Ovary (tissue), 9 donors: ENCODE results near the gene CELA3A. TPM values are rescaled to one million over a fixed set of nuclear protein-coding genes. Genes with fewer than 3 reads are reported as not detected.

Experiments used
- DNase-seq, 5 donors: peaks; one replicate each; pipeline ENCODE4 v3.0.0-alpha.2; 2019 to 2020
- H3K27ac ChIP-seq, 2 donors: fragments of 200-600 bp; one replicate each; pipeline versions ENCODE4 v1.5.1 to v1.8.0; 2019 to 2022
- H3K27me3 ChIP-seq: fragments of 200-600 bp; one replicate; pipeline ENCODE4 v1.8.0; 2022
- H3K36me3 ChIP-seq: fragments of 200-600 bp; sonication (generic); one replicate; pipeline ENCODE4 v1.5.1; 2019
- H3K4me1 ChIP-seq: one replicate; pipeline ENCODE4 v1.8.1; 2013; ENCODE audit warnings: mild to moderate bottlenecking, moderate library complexity; ENCODE audit not compliant: insufficient read depth
- H3K4me3 ChIP-seq: fragments of 200-600 bp; sonication (generic); one replicate; pipeline ENCODE4 v1.5.1; 2017
- H3K9me3 ChIP-seq, 2 donors: fragments of 200-600 bp in 1 of 2; sonication (generic) in 1 of 2; one replicate each; pipeline versions ENCODE4 v1.5.1 to v1.8.1; 2013 to 2019; ENCODE audit warnings: mild to moderate bottlenecking in 1 of 2, moderate library complexity in 1 of 2
- EP300 ChIP-seq: sonication (generic); formaldehyde crosslinking; IDR thresholded peaks from one replicate; pipeline ENCODE4 v1.6.1; 2017; ENCODE audit warnings: antibody characterized with exemption
- POLR2A ChIP-seq: fragments of 450-650 bp; IDR thresholded peaks from one replicate; pipeline ENCODE4 v1.6.1; 2017; ENCODE audit warnings: antibody characterized with exemption, mild to moderate bottlenecking, moderate library complexity
- WGBS, 3 donors: extraction: QIAGEN DNeasy Blood & Tissue Kit in 1 of 3; methylation state at CpG; one replicate each; pipeline versions ENCODE4 v1.1.5 to v1.1.7; 2013 to 2017; 5-methylcytosine and 5-hydroxymethylcytosine counted together
- intact Hi-C, 4 donors: fragments of 100-400 bp; cut with DNase I; formaldehyde crosslinking; loops; one replicate each; pipeline versions ENCODE4 v1.11.0 to v1.15.1; 2022 to 2023
- polyA plus RNA-seq, 2 donors: library from polyadenylated mRNA; stranded (reverse); fragments of 200-250 nt in 1 of 2; fragments of 350-450 nt in 1 of 2; fragmentation: Illumina TruSeq in 1 of 2; extraction: RNeasy Lipid Tissue Mini Kit (QIAGEN cat#74804) in 1 of 2; gene quantifications; one replicate each; pipeline ENCODE4 v1.2.3, GENCODE V29; 2013 to 2014
- total RNA-seq, 7 donors: library from RNA; depleted of rRNA in 2 of 7; stranded (reverse); fragments of >200 nt in 2 of 7; fragmentation: NEBNext Ultra II Directional in 3 of 7; extraction: Animal tissue kit (Norgen Biotek cat#: 25700) in 3 of 7; gene quantifications; one replicate each; pipeline versions ENCODE4 v1.1.0 to v1.2.4, GENCODE V29; 2016 to 2023
- TF ChIP-seq, protein P1 (sequence below), 3 donors: fragments of 450-650 bp in 2 of 3; fragments of 200-600 bp in 1 of 3; IDR thresholded peaks; one replicate each; pipeline versions ENCODE4 v1.5.1 to v1.8.0; 2016 to 2022; ENCODE audit warnings: antibody characterized with exemption in 3 of 3, mild to moderate bottlenecking in 1 of 3
- donor health status: DM: no; HTN: no; CAD: no; lungs with moderate emphysema.
- donor health status: DM: no; HTN: no; CAD: no.
- donor health status: Bipolar disorder and iron deficiency.
- donor health status: DM: yes; HTN: yes; CAD: no.
- donor health status: DM: no; HTN: no; CAD: no.
- donor health status: DM: yes; HTN: yes; CAD: no.

CELA3A gene
- total and polyA plus RNA-seq, 9 donors, result 0.12 to 25.4 (median 3.3) TPM; not detected in 4

DNA sequence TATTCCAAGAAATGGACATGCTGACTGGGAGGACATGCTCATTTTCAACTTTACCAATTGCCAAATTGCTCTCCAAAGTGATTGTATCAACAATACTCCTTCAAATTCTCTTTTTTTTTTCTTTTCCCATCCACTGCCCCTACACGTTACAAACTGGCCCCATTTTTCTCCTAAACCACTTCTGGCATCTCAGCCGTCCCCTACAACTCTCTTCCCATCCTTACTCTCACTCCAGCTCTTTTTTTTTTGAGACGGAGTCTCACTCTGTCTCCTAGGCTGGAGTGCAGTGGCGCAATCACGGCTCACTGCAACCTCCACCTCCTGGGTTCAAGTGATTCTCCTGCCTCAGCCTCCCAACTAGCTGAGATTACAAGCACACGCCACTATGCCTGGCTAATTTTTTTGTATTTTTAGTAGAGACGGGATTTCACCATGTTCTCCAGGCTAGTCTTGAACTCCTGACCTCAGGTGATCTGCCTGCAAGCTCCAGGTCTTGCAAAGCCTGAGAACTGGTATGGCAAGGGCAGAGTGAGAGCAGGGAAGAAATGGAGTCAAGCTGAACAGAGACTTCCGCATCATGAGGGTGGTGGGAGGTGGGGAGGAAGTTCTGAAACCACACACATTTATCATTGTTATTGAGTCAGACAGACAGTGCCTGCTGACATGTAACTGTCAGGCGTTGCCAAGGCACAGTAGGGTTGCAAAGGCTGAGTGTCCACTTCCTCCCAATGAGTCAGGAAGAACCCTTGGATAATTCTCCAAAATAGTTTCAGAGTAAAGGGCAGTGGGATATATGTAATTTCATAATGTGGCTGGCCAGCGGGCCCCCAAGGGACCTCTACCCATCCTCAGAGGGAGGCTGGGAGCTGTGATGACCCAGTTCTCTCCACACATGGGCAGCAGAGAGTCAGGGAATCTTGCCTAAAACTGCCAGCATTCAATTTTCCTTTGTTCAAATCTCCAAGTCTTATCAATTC is 17.4 kb downstream of the CELA3A start:
- DNase-seq, result no peak
- Histone ChIP-seq H3K4me1 (no peaks in the 10 kb centered on the region), H3K27me3 (no peaks in the 10 kb centered on the region), H3K27ac (no peak overlapping the region), H3K9me3 (no peaks in the 10 kb centered on the region), H3K4me3 (no peak overlapping the region), H3K36me3 (no peaks in the 10 kb centered on the region)
- intact Hi-C loops, result no loop called here
- WGBS, 3 donors, result 62 to 64% (median 64%) methylated on average over 10 of the region's 10 CpGs
- no peak for TF ChIP-seq POLR2A
- TF ChIP-seq, protein P1, sequence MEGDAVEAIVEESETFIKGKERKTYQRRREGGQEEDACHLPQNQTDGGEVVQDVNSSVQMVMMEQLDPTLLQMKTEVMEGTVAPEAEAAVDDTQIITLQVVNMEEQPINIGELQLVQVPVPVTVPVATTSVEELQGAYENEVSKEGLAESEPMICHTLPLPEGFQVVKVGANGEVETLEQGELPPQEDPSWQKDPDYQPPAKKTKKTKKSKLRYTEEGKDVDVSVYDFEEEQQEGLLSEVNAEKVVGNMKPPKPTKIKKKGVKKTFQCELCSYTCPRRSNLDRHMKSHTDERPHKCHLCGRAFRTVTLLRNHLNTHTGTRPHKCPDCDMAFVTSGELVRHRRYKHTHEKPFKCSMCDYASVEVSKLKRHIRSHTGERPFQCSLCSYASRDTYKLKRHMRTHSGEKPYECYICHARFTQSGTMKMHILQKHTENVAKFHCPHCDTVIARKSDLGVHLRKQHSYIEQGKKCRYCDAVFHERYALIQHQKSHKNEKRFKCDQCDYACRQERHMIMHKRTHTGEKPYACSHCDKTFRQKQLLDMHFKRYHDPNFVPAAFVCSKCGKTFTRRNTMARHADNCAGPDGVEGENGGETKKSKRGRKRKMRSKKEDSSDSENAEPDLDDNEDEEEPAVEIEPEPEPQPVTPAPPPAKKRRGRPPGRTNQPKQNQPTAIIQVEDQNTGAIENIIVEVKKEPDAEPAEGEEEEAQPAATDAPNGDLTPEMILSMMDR (IDR thresholded peaks at IDR 0.05), result no peak
- no peak for TF ChIP-seq EP300

DNA sequence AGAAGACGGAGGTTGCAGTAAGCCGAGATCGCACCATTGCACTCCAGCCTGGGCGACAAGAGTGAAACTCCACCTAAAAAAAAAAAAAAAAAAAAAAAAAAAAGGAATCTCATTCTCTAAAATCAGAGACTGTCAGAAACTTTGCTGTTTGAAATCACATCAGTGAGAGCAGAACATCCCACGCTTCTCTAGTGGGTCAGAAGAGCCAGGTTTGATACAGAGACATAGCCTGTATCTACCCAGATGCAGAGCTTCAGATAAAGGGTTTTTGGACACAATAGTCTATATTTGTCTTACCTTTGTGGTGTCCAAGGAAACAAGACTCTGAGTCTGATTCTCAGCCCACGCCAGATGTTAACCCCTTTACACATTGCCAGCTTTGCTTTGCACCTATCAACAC is 19.6 kb downstream of the CELA3A start:
- H3K27ac ChIP-seq, result no peak overlapping the region
- intact Hi-C loops, result no loop called here
- no peaks in the 10 kb centered on the region for H3K9me3 ChIP-seq
- H3K27me3 ChIP-seq, result no peaks in the 10 kb centered on the region
- H3K4me3 ChIP-seq, result no peak overlapping the region
- H3K4me1 ChIP-seq, result peaks cover 3% of the 10 kb centered on the region
- TF ChIP-seq POLR2A, result no peak
- TF ChIP-seq, protein P1 (IDR thresholded peaks at IDR 0.05), result no peak
- no peak for TF ChIP-seq EP300
- 71 to 76% (median 75%) methylated on average over 6 of the region's 6 CpGs for WGBS, 3 donors
- H3K36me3 ChIP-seq, result no peaks in the 10 kb centered on the region
- no peak for DNase-seq

DNA sequence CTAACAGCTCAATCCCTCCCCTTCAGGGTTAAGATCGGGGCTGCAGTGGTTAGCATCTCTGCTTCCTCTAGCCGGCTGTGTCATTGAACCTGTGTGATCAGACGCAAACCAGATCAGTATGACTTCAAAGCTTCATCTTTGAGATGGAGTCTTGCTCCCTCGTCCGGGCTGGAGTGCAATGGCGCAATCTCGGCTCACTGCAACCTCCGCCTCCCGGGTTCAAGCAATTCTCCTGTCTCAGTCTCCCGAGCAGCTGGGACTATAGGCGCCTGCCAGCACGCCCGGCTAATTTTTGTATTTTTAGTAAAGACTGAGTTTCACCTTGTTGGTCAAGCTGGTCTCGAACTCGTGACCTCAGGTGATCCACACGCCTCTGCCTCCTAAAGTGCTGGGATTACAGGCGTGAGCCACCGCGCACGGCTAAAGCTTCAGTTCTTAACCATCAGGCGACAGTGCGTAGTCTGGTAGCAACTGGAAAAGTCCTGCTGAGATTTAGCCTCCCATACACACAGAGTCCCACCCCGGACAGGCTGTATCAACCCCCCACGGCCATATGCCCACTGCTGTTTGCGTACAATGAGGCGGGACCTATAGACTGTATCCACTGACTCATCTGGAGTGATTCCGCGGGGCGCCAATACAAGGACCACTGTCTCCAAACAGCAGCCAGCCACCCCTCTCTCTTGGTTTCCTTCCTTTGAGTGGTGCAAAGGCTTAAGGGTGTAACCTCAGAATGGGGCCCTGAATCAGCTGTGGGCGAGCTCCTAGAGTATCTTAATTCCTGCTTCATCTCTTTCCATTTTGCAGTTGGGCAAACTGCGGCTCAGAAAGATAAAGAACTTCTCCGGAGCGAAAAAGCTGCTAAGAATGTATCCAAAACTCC is 23.3 kb downstream of the CELA3A start:
- Histone ChIP-seq H3K9me3 (no peaks in the 10 kb centered on the region), H3K27ac (peak overlapping the region; percentile 52 to 87), H3K4me1 (peaks cover 6% of the 10 kb centered on the region), H3K36me3 (no peaks in the 10 kb centered on the region), H3K27me3 (no peaks in the 10 kb centered on the region), H3K4me3 (peak overlapping the region; percentile 98)
- 0 to 1% (median 1%) methylated on average over 32 to 33 of the region's 33 CpGs for WGBS, 3 donors
- peak; percentile 27 to 59 (median 49) for DNase-seq
- intact Hi-C loops, result no loop called here
- TF ChIP-seq POLR2A (no peak), EP300 (no peak)
- TF ChIP-seq, protein P1 (IDR thresholded peaks at IDR 0.05), result no peak

DNA sequence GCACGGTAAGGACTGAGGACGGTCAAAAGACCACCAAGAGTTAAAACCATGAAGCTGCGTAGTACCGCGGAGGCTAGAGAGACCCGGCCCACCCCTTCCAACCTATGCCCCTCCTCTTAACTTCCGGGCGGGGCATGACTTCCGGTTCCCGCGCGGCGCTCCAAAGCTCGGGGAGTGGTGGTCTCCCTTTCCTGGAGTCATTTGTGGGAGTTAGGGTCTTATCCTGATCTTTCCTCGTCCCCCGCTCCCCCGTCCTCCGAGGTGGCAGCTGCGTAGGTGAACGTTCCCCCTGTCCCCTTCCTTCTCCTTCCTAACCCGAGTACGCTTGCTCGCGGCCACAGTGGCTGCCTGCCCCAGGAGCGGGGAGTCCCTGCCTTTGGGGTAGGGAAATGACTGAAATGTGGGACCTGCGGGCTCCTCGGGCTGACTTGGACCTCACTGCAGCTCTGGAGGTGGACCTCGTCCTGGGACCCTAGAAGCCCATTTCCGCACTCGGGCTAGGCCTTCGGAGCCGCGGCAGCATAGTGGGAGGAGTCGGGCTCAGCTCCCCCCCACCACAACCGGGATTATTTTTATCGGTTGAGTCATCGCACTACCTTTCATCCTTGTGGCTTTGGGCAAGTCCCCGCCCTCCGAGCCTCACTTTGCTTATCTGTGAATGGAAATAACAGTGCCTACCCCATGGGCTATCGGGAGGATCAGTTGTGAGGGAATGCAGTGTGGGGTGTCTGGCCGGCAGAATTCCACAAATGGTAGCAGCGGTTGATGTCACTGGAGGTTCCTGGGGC is 24.1 kb downstream of the CELA3A start:
- Histone ChIP-seq H3K4me1 (peaks cover 6% of the 10 kb centered on the region), H3K27ac (peak overlapping the region; percentile 52 to 87), H3K4me3 (peak overlapping the region; percentile 98), H3K27me3 (no peaks in the 10 kb centered on the region), H3K9me3 (no peaks in the 10 kb centered on the region), H3K36me3 (no peaks in the 10 kb centered on the region)
- intact Hi-C loops, result no loop called here
- WGBS, 3 donors, result 0% methylated on average over 41 to 42 of the region's 42 CpGs
- peak; percentile 88 for TF ChIP-seq POLR2A
- TF ChIP-seq EP300, result no peak
- TF ChIP-seq, protein P1 (IDR thresholded peaks at IDR 0.05), result no peak
- DNase-seq, result peak; percentile 78 to 83 (median 81)
